KOPT-K1 (cell line): ENCODE data around the gene F5.
A peak's percentile ranks its signal among the peaks of the same experiment; 100 is the strongest.
"Not testable (repeated sequence)": the region's sequence is repeated elsewhere in the genome, so short reads cannot be mapped to it uniquely, and the experiment has no call there.

ENCODE experiments used
- H3K27ac ChIP-seq: fragments of 200-600 bp; sonication (generic); 2 replicates; pipeline ENCODE4 v1.5.1; 2016; ENCODE audit warnings: antibody characterized with exemption, mild to moderate bottlenecking, low read depth, low read length; ENCODE audit not compliant: poor library complexity, severe bottlenecking
- H3K36me3 ChIP-seq: fragments of 200-600 bp; sonication (generic); 2 replicates; pipeline ENCODE4 v1.5.1; 2017; ENCODE audit warnings: antibody characterized with exemption, mild to moderate bottlenecking, low read length, moderate library complexity; ENCODE audit not compliant: insufficient read depth
- H3K9me3 ChIP-seq: fragments of 200-600 bp; sonication (generic); 2 replicates; pipeline ENCODE4 v1.5.1; 2017; ENCODE audit warnings: antibody characterized with exemption, low read length, mild to moderate bottlenecking; ENCODE audit not compliant: insufficient read depth, poor library complexity, severe bottlenecking

Gene F5

GRCh38 chr1:169511316-169512005 lies 74.8 kb downstream of the F5 start:
- Histone ChIP-seq H3K36me3 (no peaks in the 10 kb centered on the region), H3K9me3 (no peaks in the 10 kb centered on the region), H3K27ac (no peak overlapping the region)

GRCh38 chr1:169510060-169510459 lies 76.2 kb downstream of the F5 start:
- Histone ChIP-seq H3K36me3 (no peaks in the 10 kb centered on the region), H3K27ac (no peak overlapping the region), H3K9me3 (no peaks in the 10 kb centered on the region)

- H3K27ac ChIP-seq = no peak overlapping the region
- H3K9me3 ChIP-seq = no peaks in the 10 kb centered on the region
- H3K36me3 ChIP-seq = no peaks in the 10 kb centered on the region
Measured at GRCh38 chr1:169509354-169509753, 76.9 kb downstream of the F5 start.

GRCh38 chr1:169508432-169509338 lies 77.6 kb downstream of the F5 start:
- Histone ChIP-seq H3K27ac (peak overlapping the region; percentile 12), H3K9me3 (no peaks in the 10 kb centered on the region), H3K36me3 (no peaks in the 10 kb centered on the region)

GRCh38 chr1:169507413-169507812 lies 78.9 kb downstream of the F5 start:
- no peaks in the 10 kb centered on the region for H3K36me3 ChIP-seq
- no peak overlapping the region for H3K27ac ChIP-seq

GRCh38 chr1:169503601-169504000 lies 82.7 kb downstream of the F5 start:
- H3K36me3 ChIP-seq, H3K9me3 ChIP-seq, H3K27ac ChIP-seq: not testable (repeated sequence)

More at GRCh38 chr1:169507413-169507812, 78.9 kb downstream of the F5 start:
- no peaks in the 10 kb centered on the region for H3K9me3 ChIP-seq

GRCh38 chr1:169499807-169500206 lies 86.5 kb downstream of the F5 start:
- Histone ChIP-seq H3K36me3 (no peaks in the 10 kb centered on the region), H3K9me3 (no peaks in the 10 kb centered on the region), H3K27ac (no peak overlapping the region)

- H3K36me3 ChIP-seq = no peaks in the 10 kb centered on the region
- H3K9me3 ChIP-seq = no peaks in the 10 kb centered on the region
- no peak overlapping the region for H3K27ac ChIP-seq
Measured at GRCh38 chr1:169497317-169497716, 89.0 kb downstream of the F5 start.

GRCh38 chr1:169495916-169496315 lies 90.4 kb downstream of the F5 start:
- H3K36me3 ChIP-seq = no peaks in the 10 kb centered on the region
- no peak overlapping the region for H3K27ac ChIP-seq
- no peaks in the 10 kb centered on the region for H3K9me3 ChIP-seq

- Histone ChIP-seq H3K9me3 (no peaks in the 10 kb centered on the region), H3K36me3 (no peaks in the 10 kb centered on the region), H3K27ac (no peak overlapping the region)
Measured at GRCh38 chr1:169495046-169495775, 91.1 kb downstream of the F5 start.

- Histone ChIP-seq H3K27ac (no peak overlapping the region), H3K9me3 (no peaks in the 10 kb centered on the region)
Measured at GRCh38 chr1:169494343-169494742, 91.9 kb downstream of the F5 start.

GRCh38 chr1:169493251-169493650 lies 93.0 kb downstream of the F5 start:
- Histone ChIP-seq H3K36me3 (no peaks in the 10 kb centered on the region), H3K27ac (no peak overlapping the region), H3K9me3 (no peaks in the 10 kb centered on the region)

More at GRCh38 chr1:169494343-169494742, 91.9 kb downstream of the F5 start:
- no peaks in the 10 kb centered on the region for H3K36me3 ChIP-seq

- Histone ChIP-seq H3K27ac (no peak overlapping the region), H3K36me3 (no peaks in the 10 kb centered on the region), H3K9me3 (no peaks in the 10 kb centered on the region)
Measured at GRCh38 chr1:169491845-169492281, 94.4 kb downstream of the F5 start.

- Histone ChIP-seq H3K36me3 (no peaks in the 10 kb centered on the region), H3K27ac (no peak overlapping the region), H3K9me3 (no peaks in the 10 kb centered on the region)
Measured at GRCh38 chr1:169488157-169488556, 98.1 kb downstream of the F5 start.

GRCh38 chr1:169487561-169487960 lies 98.7 kb downstream of the F5 start:
- no peaks in the 10 kb centered on the region for H3K36me3 ChIP-seq
- no peak overlapping the region for H3K27ac ChIP-seq
- H3K9me3 ChIP-seq = no peaks in the 10 kb centered on the region
